GM12801 (cell line): ENCODE measurements around the gene CXXC1.

Experiments
- CTCF ChIP-seq: IDR thresholded peaks from one replicate; pipeline ENCODE4 v1.5.1; 2011; ENCODE audit warnings: control low read depth; ENCODE audit not compliant: insufficient read length; ENCODE audit errors: extremely low read depth

Gene CXXC1

GRCh38 chr18:50313873-50314460, 26.5 kb upstream of the CXXC1 start:
- no peak for TF ChIP-seq CTCF

GRCh38 chr18:50313031-50313607, 25.6 kb upstream of the CXXC1 start:
- TF ChIP-seq CTCF, result no peak

- no peak for TF ChIP-seq CTCF
Observed at GRCh38 chr18:50312296-50313030, 25.0 kb upstream of the CXXC1 start.

GRCh38 chr18:50311650-50312049, 24.2 kb upstream of the CXXC1 start:
- TF ChIP-seq CTCF, result no peak

GRCh38 chr18:50310080-50310479, 22.6 kb upstream of the CXXC1 start:
- TF ChIP-seq CTCF, result no peak

GRCh38 chr18:50307738-50308470, 20.4 kb upstream of the CXXC1 start:
- TF ChIP-seq CTCF, result no peak

GRCh38 chr18:50307400-50307737, 19.9 kb upstream of the CXXC1 start:
- TF ChIP-seq CTCF, result no peak
